ENCODE measurements around the gene GRAMD1B. TPM values are rescaled to one million over a fixed set of nuclear protein-coding genes. Genes with fewer than 3 reads are reported as not detected.

The GRAMD1B gene
- total RNA-seq: 2.6 and 6.3 TPM in 2 replicates

GRCh38 chr11:123429913-123430720 lies at the start of gene GRAMD1B:
TSS of gene GRAMD1B (plus strand) at chr11:123430269. CDS start at chr11:123430793, 524 bp downstream.
- DNase-seq (ENCODE audit: low read depth in 2 of 2): peak; percentile 51 to 54

- DNase-seq (ENCODE audit: low read depth in 2 of 2): no peak
These were observed 48.9 kb upstream of the GRAMD1B start for GRCh38 chr11:123381149-123381548.

- no peak for DNase-seq (ENCODE audit: low read depth in 2 of 2)
These were observed 48.1 kb upstream of the GRAMD1B start for GRCh38 chr11:123381817-123382554.

DNA sequence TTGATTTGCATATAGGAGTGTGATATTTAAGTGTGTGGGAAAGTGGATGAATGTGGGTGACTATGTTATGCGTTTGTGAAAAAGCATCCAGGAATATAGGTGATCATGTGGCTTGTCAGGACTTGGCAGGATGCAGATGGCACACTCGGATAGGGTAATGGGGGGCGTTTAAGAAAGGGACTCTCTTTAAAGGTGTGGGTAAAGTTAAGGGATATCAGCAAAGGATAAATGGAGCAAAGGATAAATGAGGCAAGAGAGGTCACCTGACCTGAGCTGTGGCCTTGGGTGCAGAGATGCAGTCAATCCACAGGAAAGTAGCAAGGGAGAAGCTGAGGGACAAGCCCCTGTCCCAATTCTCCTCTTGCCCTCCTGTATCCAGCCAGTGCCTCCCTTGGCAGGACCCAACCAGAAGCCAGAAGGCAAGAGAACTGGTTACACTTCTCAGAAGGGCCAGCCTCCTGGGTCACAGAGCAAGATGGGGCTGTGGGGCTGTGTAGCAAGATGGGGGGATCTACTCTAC lies 47.5 kb upstream of the GRAMD1B start:
- DNase-seq (ENCODE audit: low read depth in 2 of 2): no peak

- no peak for DNase-seq (ENCODE audit: low read depth in 2 of 2)
These were observed 46.0 kb upstream of the GRAMD1B start for GRCh38 chr11:123384116-123384515.

GRCh38 chr11:123386796-123387510 lies 43.1 kb upstream of the GRAMD1B start:
- DNase-seq (ENCODE audit: low read depth in 2 of 2): no peak

DNA sequence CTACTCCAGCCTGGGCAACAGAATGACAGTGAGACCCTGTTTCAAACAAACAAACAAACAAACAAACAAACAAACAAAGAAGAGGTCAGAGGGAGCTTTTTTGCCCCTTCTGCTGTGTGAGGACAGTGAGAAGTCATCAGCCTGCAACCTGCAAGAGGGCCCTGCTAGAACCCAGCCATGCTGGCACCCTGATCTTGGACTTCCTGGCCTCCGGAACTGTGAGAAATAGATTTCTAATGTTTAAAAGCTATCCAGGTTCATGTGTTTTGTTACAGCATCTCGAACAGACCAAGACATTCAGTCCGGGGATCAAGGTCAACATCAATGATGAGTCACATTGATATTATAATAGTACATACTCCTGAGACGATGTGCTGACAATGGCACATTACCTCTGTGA lies 41.4 kb upstream of the GRAMD1B start:
- DNase-seq (ENCODE audit: low read depth in 2 of 2): no peak

GRCh38 chr11:123390146-123390545 lies 39.9 kb upstream of the GRAMD1B start:
- DNase-seq (ENCODE audit: low read depth in 2 of 2): no peak

DNA sequence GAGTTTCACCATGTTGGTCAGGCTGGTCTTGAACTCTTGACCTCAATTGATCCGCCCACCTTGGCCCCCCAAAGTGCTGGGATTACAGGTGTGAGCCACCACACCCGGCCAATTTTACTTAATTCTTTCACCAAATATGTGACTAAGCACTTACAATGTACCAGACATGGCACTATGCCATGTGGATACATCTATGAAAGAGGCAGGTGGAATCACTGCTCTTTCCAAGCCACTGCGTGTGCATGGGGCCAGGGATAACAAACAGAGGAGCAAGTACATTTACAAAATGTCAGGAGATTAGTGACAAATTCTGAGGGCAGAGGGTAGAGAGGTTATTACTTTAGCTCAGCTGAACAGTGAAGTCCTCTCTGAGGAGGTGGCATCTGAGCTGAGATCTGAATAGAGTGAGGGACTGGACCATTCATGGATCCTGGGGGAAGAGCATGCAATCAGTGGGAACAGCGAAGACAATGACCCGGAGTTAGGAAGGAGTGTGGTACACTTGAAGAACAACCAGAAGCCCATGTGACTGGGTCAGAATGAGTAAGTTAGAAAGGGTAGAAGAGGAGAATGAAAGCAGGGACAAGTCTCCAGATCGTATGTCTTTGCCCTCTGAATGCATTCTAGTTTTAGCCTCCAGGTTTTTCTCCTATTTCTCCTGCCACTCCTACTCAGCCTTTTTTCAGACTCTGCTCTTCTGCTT lies 38.3 kb upstream of the GRAMD1B start:
- DNase-seq (ENCODE audit: low read depth in 2 of 2): no peak

GRCh38 chr11:123392431-123392830 lies 37.6 kb upstream of the GRAMD1B start:
- no peak for DNase-seq (ENCODE audit: low read depth in 2 of 2)

DNA sequence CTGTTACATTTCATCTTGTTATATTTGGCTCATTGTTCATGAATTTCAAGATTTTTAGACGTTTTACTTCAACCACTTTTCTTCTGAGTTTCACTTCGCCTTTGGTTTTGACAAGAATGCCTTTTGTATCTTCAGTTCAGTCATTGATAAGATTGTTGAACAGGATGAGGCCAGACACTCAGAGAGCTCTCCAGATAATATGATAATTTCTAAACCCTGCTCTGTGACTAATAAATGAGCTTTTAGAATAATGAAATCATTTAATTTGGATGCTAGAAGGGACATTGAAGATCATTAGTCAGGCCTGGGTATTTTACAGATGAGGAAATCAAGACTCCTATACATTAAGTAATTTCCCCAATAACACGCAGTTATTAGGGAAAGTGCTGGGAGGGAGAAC lies 37.2 kb upstream of the GRAMD1B start:
- DNase-seq (ENCODE audit: low read depth in 2 of 2): no peak

DNA sequence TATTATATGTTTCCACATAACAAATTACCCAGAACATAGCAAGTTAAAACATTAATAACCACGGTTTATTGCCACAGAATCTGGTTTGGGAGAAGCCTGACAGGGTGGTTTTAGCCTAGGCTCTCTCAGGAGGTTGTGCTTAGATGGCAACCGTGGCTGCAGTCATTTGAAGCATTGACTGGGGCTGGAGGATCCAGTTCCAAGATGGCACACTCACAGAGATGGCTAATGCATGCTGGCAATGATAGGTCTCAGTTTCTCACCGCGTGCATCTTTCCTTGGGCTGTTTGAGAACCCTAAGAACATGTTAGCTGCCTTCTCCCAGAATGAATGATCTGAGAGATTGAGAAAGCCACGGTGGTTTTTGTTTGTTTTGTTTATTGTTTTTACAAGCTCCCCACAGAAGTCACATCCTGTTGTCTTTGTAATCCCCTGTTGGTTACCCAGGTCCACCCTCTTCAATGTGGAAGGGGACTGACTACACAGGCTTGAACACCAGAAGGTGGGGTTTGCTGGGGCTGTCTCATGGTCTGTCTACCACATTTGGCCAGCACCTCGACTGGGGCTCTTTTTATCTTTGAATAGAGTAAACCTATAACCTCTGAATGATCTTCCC lies 36.6 kb upstream of the GRAMD1B start:
- no peak for DNase-seq (ENCODE audit: low read depth in 2 of 2)

GRCh38 chr11:123404676-123405075 lies 25.4 kb upstream of the GRAMD1B start:
- DNase-seq (ENCODE audit: low read depth in 2 of 2): no peak

- DNase-seq (ENCODE audit: low read depth in 2 of 2): no peak
These were observed 24.9 kb upstream of the GRAMD1B start for GRCh38 chr11:123405123-123405592.

DNA sequence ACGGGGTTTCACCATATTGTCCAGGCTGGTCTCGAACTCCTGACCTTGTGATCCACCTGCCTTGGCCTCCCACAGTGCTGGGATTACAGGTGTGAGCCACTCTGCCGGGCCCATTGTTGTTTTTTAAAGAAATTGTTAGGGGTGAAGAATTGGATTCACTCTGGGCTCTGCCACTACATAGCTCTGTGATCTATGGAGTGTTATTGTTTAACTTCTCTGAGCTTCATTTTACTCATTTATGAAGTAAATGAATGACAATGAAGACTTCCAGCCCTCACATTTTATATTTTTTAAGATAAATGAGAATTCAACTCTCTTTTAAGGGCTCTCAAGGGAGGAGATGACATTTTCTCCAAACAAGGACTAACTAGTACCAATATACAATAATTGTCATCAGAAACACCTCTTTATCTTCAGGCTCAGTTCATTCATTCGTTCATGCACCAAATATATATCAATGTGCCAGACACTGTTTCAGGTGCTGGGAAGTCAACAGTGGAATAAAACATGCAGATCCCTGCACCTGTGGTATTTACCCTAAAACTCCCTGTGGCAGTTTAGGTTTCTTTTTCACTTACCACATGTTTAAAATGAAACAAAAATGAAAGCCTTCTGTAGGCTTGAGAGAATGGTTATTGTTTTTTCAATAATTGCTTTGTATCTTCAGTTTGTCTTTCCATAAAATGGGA lies 23.5 kb upstream of the GRAMD1B start:
- no peak for DNase-seq (ENCODE audit: low read depth in 2 of 2)

DNA sequence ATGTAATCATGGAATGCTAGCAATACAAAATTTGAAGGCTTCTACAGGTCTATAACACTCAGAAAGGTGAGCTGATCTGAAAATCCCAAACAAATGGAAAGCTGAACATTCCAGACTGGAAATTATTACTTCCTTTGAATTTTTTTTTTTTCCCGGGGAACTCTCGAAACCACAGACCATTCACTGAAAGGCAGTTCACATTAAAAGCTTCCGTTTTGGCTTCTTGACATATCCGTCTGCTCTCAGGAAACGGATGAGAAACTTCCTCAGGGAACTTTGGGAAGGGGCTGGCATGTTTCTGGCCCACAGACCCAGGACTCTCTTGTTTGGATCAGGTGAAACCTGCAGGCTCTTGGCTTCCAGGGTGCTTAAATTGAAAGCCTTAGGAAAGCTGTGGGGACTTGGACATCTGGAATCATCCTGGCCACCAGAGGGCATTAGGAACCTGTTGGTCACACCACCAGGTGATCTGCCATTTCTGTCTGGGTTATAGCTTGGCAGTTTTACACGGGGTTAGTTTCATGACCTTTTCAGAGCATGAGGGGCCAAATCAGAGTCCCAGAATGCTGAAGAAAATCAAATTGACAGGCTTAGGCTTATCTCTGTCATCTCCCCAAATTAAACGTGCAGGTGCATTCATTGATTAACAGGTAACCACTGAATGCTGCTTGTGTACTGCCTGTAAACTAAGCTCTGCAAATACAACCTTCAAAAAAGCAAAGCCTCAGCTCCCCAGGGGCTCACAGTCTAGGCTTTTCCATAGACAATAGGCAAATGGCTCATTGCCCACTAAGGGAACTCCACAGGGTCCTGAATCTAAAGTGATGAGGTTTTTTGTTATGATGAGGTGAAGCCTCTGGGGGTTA lies 22.7 kb upstream of the GRAMD1B start:
- DNase-seq (ENCODE audit: low read depth in 2 of 2): peak; percentile 74 to 77

DNA sequence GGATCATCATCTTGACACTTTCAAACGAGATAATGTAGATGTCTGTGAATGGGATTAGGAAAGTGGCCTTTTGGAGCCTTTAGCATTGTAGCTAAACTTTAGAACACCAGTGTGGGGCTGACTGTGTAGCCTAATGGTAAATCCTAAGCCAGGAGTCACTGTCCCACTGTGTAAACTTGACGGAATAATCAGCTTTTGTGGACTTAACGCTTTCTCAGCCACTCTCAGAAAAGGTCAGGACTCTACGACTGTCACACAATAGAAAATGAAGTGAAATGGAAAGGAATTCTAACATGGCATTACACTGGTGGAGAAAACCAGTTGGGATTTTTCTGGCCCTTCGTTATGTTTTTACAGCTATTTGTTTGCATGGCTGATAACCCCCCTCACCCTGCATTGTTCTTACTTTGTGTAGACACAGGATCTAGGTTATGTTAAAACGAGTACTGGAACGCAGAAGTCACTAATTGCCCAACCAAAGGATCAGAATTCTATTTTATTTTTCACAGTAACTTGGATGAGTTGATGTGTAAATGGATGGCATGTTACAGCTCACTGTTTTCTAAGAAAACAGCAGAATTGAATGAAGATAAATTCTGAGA lies 22.0 kb upstream of the GRAMD1B start:
- peak in 1 of 2 donors; percentile 29 for DNase-seq (ENCODE audit: low read depth in 2 of 2)

GRCh38 chr11:123408619-123409455 lies 21.2 kb upstream of the GRAMD1B start:
- DNase-seq (ENCODE audit: low read depth in 2 of 2): no peak
